Activated T-cell treated with anti-CD3 and anti-CD28 coated beads for 48 hours (primary cell): ENCODE results near the gene NKAIN4.

ENCODE experiments used
- DNase-seq: peaks from one replicate; pipeline ENCODE4 v3.0.0-alpha.2; 2020; ENCODE audit warnings: low read depth

The NKAIN4 gene

DNA sequence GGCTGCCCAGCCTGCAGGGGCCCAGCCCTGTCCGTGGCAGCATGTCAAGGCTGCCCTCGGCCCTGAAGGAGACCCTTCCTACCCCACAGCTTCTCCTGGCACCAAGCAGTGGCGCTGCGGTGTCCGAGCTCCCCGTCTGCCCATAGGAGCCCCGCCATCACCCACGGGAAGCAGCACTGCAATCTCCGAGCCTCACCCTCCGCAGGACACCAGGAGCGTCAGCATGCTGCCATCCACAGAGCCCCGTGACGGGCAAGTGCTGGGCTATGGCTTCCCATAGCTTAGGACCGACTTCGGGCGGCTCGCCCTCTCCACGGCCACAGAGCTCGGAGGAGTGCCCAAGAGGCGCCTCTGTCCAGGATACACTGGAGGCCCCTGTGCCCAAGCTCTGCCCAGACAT lies 63.4 kb downstream of the NKAIN4 start:
- DNase-seq = no peak
